ENCODE measurements around the gene ZNF397.

ZNF397 gene

DNA sequence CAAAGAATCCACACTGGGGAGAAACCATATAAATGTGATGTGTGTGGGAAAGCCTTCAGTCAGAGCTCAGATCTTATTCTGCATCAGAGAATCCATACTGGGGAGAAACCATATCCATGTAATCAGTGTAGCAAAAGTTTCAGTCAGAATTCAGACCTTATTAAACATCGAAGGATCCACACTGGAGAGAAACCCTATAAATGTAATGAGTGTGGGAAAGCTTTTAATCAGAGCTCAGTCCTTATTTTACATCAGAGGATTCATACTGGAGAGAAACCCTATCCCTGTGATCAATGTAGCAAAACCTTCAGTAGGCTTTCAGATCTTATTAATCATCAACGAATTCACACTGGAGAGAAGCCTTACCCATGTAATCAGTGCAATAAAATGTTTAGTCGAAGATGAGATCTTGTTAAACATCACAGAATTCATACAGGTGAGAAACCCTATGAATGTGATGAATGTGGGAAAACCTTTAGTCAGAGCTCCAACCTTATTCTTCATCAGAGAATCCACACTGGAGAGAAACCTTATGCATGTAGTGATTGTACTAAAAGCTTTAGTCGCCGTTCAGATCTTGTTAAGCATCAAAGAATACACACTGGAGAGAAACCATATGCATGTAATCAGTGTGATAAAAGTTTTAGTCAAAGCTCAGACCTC lies 65.9 kb downstream of the ZNF397 start:
- DNase-seq: no peak
